T-helper 2 cell treated with Interferon-gamma antibody and Interleukin-4, amounts not matched to agents 5 μg/mL and 100 μg/mL, for 36 hours (primary cell): ENCODE results near the gene TCAIM.
"Not testable (repeated sequence)": the region's sequence is repeated elsewhere in the genome, so short reads cannot be mapped to it uniquely, and the experiment has no call there.

ENCODE experiments used
- DNase-seq: peaks from one replicate; pipeline ENCODE4 v3.0.0; 2021; ENCODE audit warnings: low spot score
- H3K27ac Mint-ChIP-seq: one replicate; pipeline ENCODE4 v1.8.0; 2021; ENCODE audit warnings: mild to moderate bottlenecking, mixed read lengths
- H3K27me3 Mint-ChIP-seq: one replicate; pipeline ENCODE4 v1.8.0; 2021; ENCODE audit warnings: low read depth, mixed read lengths
- H3K36me3 Mint-ChIP-seq: one replicate; pipeline ENCODE4 v1.8.0; 2021; ENCODE audit warnings: low read depth, mixed read lengths
- H3K4me1 Mint-ChIP-seq: one replicate; pipeline ENCODE4 v1.8.0; 2021; ENCODE audit warnings: low read depth, mixed read lengths
- H3K4me3 Mint-ChIP-seq: one replicate; pipeline ENCODE4 v1.8.0; 2022; ENCODE audit warnings: mild to moderate bottlenecking, moderate library complexity, mixed read lengths
- H3K9me3 Mint-ChIP-seq: one replicate; pipeline ENCODE4 v1.8.0; 2021; ENCODE audit warnings: mixed read lengths

TCAIM gene

GRCh38 chr3:44330444-44330843, 8.1 kb upstream of the TCAIM start:
- no peaks in the 10 kb centered on the region for H3K4me1 Mint-ChIP-seq
- peaks cover 29% of the 10 kb centered on the region for H3K27me3 Mint-ChIP-seq
- no peak overlapping the region for H3K27ac Mint-ChIP-seq
- H3K9me3 Mint-ChIP-seq = peaks cover 4% of the 10 kb centered on the region
- no peaks in the 10 kb centered on the region for H3K36me3 Mint-ChIP-seq
- no peak for DNase-seq
- no peak overlapping the region for H3K4me3 Mint-ChIP-seq

- peaks cover 9% of the 10 kb centered on the region for H3K4me1 Mint-ChIP-seq
- no peak for DNase-seq
- H3K9me3 Mint-ChIP-seq = no peaks in the 10 kb centered on the region
Observed at GRCh38 chr3:44334326-44334725, 4.2 kb upstream of the TCAIM start.

GRCh38 chr3:44337248-44337785, 1.2 kb upstream of the TCAIM start:
- Mint-ChIP-seq H3K9me3 (no peaks in the 10 kb centered on the region), H3K36me3 (peaks cover 11% of the 10 kb centered on the region), H3K4me1 (peaks cover 20% of the 10 kb centered on the region), H3K4me3 (peak overlapping the region; percentile 98), H3K27me3 (peaks cover 14% of the 10 kb centered on the region), H3K27ac (peak overlapping the region; percentile 98)
- no peak for DNase-seq

More at GRCh38 chr3:44334326-44334725, 4.2 kb upstream of the TCAIM start:
- no peak overlapping the region for H3K4me3 Mint-ChIP-seq
- peaks cover 4% of the 10 kb centered on the region for H3K36me3 Mint-ChIP-seq
- H3K27me3 Mint-ChIP-seq = peaks cover 21% of the 10 kb centered on the region
- no peak overlapping the region for H3K27ac Mint-ChIP-seq

- Mint-ChIP-seq H3K27me3 (peaks cover 7% of the 10 kb centered on the region), H3K4me1 (peaks cover 20% of the 10 kb centered on the region), H3K36me3 (peaks cover 11% of the 10 kb centered on the region), H3K4me3 (peak overlapping the region; percentile 98), H3K27ac (peak overlapping the region; percentile 98), H3K9me3 (no peaks in the 10 kb centered on the region)
- DNase-seq = no peak
Observed at GRCh38 chr3:44338828-44339127, 212 bp downstream of the TCAIM start.

GRCh38 chr3:44339181-44340057, 853 bp downstream of the TCAIM start:
- DNase-seq = no peak
- Mint-ChIP-seq H3K4me1 (peaks cover 20% of the 10 kb centered on the region), H3K27me3 (peaks cover 5% of the 10 kb centered on the region), H3K27ac (peak overlapping the region; percentile 98), H3K9me3 (no peaks in the 10 kb centered on the region), H3K36me3 (peaks cover 11% of the 10 kb centered on the region), H3K4me3 (peak overlapping the region; percentile 98)

- Mint-ChIP-seq H3K36me3 (peaks cover 11% of the 10 kb centered on the region), H3K27me3 (no peaks in the 10 kb centered on the region), H3K9me3 (no peaks in the 10 kb centered on the region), H3K4me3 (peak overlapping the region; percentile 98), H3K27ac (peak overlapping the region; percentile 74), H3K4me1 (peaks cover 20% of the 10 kb centered on the region)
- no peak for DNase-seq
Observed at GRCh38 chr3:44340058-44340395, 1.5 kb downstream of the TCAIM start.

GRCh38 chr3:44342176-44342790, 3.7 kb downstream of the TCAIM start:
- no peak overlapping the region for H3K4me3 Mint-ChIP-seq
- no peaks in the 10 kb centered on the region for H3K27me3 Mint-ChIP-seq
- no peak overlapping the region for H3K27ac Mint-ChIP-seq
- DNase-seq = no peak
- H3K9me3 Mint-ChIP-seq = no peaks in the 10 kb centered on the region
- peaks cover 19% of the 10 kb centered on the region for H3K4me1 Mint-ChIP-seq
- peaks cover 11% of the 10 kb centered on the region for H3K36me3 Mint-ChIP-seq

- DNase-seq = no peak
- H3K27me3 Mint-ChIP-seq = no peaks in the 10 kb centered on the region
- no peak overlapping the region for H3K27ac Mint-ChIP-seq
- H3K9me3 Mint-ChIP-seq = no peaks in the 10 kb centered on the region
- H3K4me3 Mint-ChIP-seq = no peak overlapping the region
- H3K36me3 Mint-ChIP-seq = peaks cover 10% of the 10 kb centered on the region
- peaks cover 14% of the 10 kb centered on the region for H3K4me1 Mint-ChIP-seq
Observed at GRCh38 chr3:44343421-44343820, 4.9 kb downstream of the TCAIM start.

GRCh38 chr3:44346590-44346989, 8.0 kb downstream of the TCAIM start:
- not testable (repeated sequence) for H3K27ac Mint-ChIP-seq, H3K27me3 Mint-ChIP-seq, H3K36me3 Mint-ChIP-seq

GRCh38 chr3:44348993-44349392, 10.4 kb downstream of the TCAIM start:
- H3K9me3 Mint-ChIP-seq = no peaks in the 10 kb centered on the region
- peaks cover 11% of the 10 kb centered on the region for H3K36me3 Mint-ChIP-seq
- H3K4me1 Mint-ChIP-seq = peaks cover 2% of the 10 kb centered on the region
- no peak for DNase-seq
- H3K4me3 Mint-ChIP-seq = no peak overlapping the region
- H3K27ac Mint-ChIP-seq = no peak overlapping the region
- no peaks in the 10 kb centered on the region for H3K27me3 Mint-ChIP-seq

More at GRCh38 chr3:44346590-44346989, 8.0 kb downstream of the TCAIM start:
- DNase-seq, H3K4me3 Mint-ChIP-seq, H3K9me3 Mint-ChIP-seq, H3K4me1 Mint-ChIP-seq: not testable (repeated sequence)

GRCh38 chr3:44353355-44353924, 14.9 kb downstream of the TCAIM start:
- DNase-seq = no peak
- peaks cover 2% of the 10 kb centered on the region for H3K4me1 Mint-ChIP-seq
- no peak overlapping the region for H3K4me3 Mint-ChIP-seq
- peaks cover 25% of the 10 kb centered on the region for H3K36me3 Mint-ChIP-seq
- no peaks in the 10 kb centered on the region for H3K27me3 Mint-ChIP-seq
- H3K9me3 Mint-ChIP-seq = no peaks in the 10 kb centered on the region
- no peak overlapping the region for H3K27ac Mint-ChIP-seq

- Mint-ChIP-seq H3K27me3 (no peaks in the 10 kb centered on the region), H3K9me3 (no peaks in the 10 kb centered on the region), H3K36me3 (peaks cover 28% of the 10 kb centered on the region), H3K4me1 (no peaks in the 10 kb centered on the region), H3K4me3 (no peak overlapping the region), H3K27ac (no peak overlapping the region)
- no peak for DNase-seq
Observed at GRCh38 chr3:44355362-44356033, 16.9 kb downstream of the TCAIM start.

GRCh38 chr3:44359146-44359751, 20.7 kb downstream of the TCAIM start:
- Mint-ChIP-seq H3K27me3 (no peaks in the 10 kb centered on the region), H3K36me3 (peaks cover 14% of the 10 kb centered on the region), H3K4me3 (no peak overlapping the region), H3K27ac (no peak overlapping the region), H3K4me1 (no peaks in the 10 kb centered on the region), H3K9me3 (no peaks in the 10 kb centered on the region)
- DNase-seq = no peak
